ENCODE measurements around the gene SGCA. TPM values are rescaled to one million over a fixed set of nuclear protein-coding genes. Genes with fewer than 3 reads are reported as not detected.

Gene SGCA
- total and polyA plus RNA-seq, 2 of the 8 experiments (the other 6 are each of a cell fraction or from before 2014, with no cell fraction given): 0.12 TPM; not detected in 1

- TF ChIP-seq ATF2 (IDR thresholded peaks at IDR 0.05; ENCODE audit: low read length): no peak
- no peak for TF ChIP-seq CBX5 (IDR thresholded peaks at IDR 0.05; ENCODE audit: low read depth, low read length)
- no peak for TF ChIP-seq SP4 (IDR thresholded peaks at IDR 0.05; ENCODE audit: low read length)
- TF ChIP-seq BACH1 (IDR thresholded peaks at IDR 0.05; ENCODE audit: low read length): no peak
- no peak for TF ChIP-seq RAD21 (IDR thresholded peaks at IDR 0.05 in 1 of 2, conservative IDR thresholded peaks at IDR 0.05 in 1 of 2; ENCODE audit: low read depth in 2 of 2, low read length in 2 of 2)
- no peak for TF ChIP-seq BCL11A (IDR thresholded peaks at IDR 0.05; ENCODE audit: low read depth in 2 of 2, low read length in 2 of 2)
- no peak for TF ChIP-seq TBP (IDR thresholded peaks at IDR 0.05; ENCODE audit: low read depth, low read length)
- no peak for TF ChIP-seq GTF2F1 (IDR thresholded peaks at IDR 0.05; ENCODE audit: borderline replicate concordance, low read depth, low read length)
- no peak for TF ChIP-seq JUND (IDR thresholded peaks at IDR 0.05; ENCODE audit: low read length)
Observed at GRCh38 chr17:50181591-50182560, 16.1 kb downstream of the SGCA start (continued).
